Vagina (tissue), 2 donors: Measurements from ENCODE around the gene IL1R2.

Experiments
- CTCF ChIP-seq, 3 experiments: fragments of 450-650 bp in 2 of 3; fragments of 200-600 bp in 1 of 3; sonication (generic) in 1 of 3; IDR thresholded peaks; one replicate each; pipeline ENCODE4 v1.5.1; 2017 to 2019; ENCODE audit warnings: antibody characterized with exemption in 3 of 3, mild to moderate bottlenecking in 2 of 3, moderate library complexity in 2 of 3
- POLR2AphosphoS5 ChIP-seq, 2 donors: sonication (generic); formaldehyde crosslinking; IDR thresholded peaks; one replicate each; pipeline ENCODE4 v1.9.0; 2017; ENCODE audit warnings: antibody characterized with exemption in 2 of 2, mild to moderate bottlenecking in 2 of 2, low read depth in 1 of 2; ENCODE audit not compliant: insufficient read depth in 1 of 2

- no peak for TF ChIP-seq POLR2AphosphoS5 (IDR thresholded peaks at IDR 0.05; ENCODE audit: insufficient read depth in 1 of 2, low read depth in 1 of 2)
- TF ChIP-seq CTCF (IDR thresholded peaks at IDR 0.05) = no peak
Measured at GRCh38 chr2:101942851-101943250, 48.9 kb upstream of the IL1R2 start.
